Right lung (tissue), 5 donors: ENCODE measurements around the gene HYAL4. TPM values are rescaled to one million over a fixed set of nuclear protein-coding genes. Genes with fewer than 3 reads are reported as not detected.
A peak's percentile ranks its signal among the peaks of the same experiment; 100 is the strongest.

Experiments used
- DNase-seq, 2 donors: peaks; one replicate each; pipeline ENCODE4 v3.0.0-alpha.2; 2013
- polyA plus RNA-seq, 5 donors: library from polyadenylated mRNA; unstranded; fragments of 120-200 nt; gene quantifications; one replicate each; pipeline versions ENCODE4 v1.2.1 to v1.2.3, GENCODE V29; 2013; ENCODE audit warnings: inconsistent platforms in 1 of 5, low replicate concordance in 1 of 5; ENCODE audit not compliant: insufficient read length in 5 of 5, insufficient read depth in 1 of 5

Gene HYAL4
- polyA plus RNA-seq, 5 donors, result 0.04 to 0.93 (median 0.05) TPM; not detected in 2

DNA sequence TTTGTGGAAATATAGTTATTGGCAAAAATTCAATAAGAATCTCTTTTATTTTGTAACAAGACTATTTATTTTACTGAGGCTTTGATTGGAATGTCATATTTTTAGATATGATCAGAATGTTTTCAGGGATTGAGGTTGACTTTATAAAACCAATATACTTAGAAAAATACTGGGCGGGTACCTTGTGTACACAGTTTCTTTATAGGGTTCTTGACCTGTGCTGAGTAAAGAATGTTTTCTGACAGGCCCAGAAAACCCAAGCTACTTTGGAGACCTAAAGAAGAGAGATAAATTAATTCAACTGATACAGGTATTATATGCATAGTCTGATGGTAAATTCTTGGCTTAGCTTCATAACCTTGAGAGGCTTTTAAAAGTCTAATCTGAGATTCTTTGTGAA lies 56.1 kb downstream of the HYAL4 start:
- DNase-seq, result no peak

DNA sequence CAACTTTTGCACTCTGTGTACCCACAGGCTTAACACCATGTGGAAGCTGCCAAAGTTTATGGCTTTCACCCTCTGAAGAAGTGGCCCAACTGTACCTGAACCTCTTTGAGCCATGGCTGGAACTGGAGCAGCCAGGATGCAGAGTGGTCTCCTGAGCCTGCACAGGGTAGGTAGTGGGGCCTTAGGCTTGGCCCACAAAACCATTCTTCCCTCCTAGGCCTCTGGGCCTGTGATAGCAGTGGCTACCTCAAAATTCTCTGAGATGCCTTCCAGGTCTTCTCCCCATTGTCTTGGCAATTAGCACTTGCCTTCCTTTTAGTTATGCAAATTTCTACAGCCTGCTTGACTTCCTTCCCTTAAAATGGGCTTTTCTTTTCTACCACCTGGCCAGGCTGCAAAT lies 60.7 kb downstream of the HYAL4 start:
- no peak for DNase-seq

DNA sequence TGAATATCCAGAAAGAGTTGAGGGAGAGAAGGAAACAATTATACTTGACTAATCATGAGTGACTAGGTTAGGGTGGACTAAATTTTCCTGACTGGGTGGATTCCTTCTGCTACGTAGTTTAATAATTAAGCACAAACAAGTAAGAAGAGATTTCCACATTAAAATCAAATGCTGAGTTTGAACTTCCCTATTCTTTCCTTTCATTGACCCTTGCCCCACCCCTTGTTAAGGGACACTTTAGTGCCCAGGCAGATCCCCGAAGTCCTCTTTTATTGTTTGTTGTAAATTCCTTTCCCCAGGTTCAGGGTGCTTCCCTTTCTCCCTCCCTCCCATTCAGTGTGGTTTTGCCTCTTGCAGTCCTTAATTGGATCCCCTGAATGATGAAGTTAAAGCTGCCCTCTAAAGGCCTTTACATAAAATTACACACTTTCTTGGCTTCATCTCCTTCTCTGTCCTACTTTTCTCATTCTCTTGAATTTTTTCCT lies 71.3 kb downstream of the HYAL4 start:
- DNase-seq, result peak in 1 of 2 donors; percentile 11

DNA sequence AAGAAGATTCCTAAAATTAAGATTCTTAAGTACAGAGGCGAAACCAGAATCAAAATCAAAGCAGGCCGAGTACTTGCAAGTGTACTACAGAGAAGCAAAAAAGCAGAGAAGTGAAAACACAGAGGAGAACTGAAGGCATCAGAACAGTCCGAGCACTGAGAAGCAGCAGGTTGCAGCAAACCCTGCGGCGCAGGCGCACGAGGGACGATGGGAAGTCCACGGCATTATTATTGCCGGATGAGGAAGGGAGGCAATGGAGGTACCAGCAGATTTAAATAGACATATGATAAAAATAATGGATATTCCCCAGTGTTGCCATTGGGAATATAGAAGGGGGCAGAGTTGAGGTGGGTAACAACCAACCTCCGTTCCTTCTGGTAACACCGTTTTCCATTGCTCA lies 72.9 kb downstream of the HYAL4 start:
- no peak for DNase-seq

DNA sequence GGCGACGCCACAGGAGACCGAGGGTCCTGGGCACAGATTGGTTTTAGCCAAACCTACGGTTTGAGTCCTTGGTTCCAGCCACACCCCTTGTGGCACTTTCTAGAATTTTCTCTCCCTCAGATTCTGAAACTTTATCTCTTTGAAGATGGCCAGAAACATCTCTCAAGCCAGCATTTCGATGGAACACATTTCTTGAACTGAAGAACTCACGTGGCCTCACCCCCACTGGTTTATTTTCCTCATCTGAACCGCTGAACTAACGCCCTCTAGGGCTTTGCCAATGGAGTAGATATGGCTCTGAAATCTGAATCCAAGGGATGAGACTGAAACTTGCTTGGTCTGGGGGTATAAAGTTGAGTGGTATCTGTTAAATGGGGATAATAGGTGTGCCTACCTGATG lies 73.3 kb downstream of the HYAL4 start:
- no peak for DNase-seq

DNA sequence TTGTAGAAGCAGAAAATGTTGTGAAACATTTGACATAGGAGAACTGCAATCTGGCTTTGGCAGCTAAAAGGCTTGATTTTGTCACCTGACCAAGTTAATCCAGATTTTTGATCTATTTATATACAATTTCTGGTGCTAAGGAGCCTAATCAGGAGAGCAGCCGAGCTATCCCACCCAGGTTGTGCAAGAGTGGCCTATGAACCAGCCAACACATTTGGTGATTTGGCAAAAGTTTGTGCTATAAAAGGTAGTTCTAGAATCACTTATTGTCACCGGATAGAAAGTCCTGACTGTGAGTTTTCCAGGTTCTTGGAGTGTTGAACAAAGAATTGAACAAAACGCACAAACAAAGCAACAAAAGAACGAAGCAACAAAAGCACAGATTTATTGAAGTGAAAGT lies 78.6 kb downstream of the HYAL4 start:
- no peak for DNase-seq

DNA sequence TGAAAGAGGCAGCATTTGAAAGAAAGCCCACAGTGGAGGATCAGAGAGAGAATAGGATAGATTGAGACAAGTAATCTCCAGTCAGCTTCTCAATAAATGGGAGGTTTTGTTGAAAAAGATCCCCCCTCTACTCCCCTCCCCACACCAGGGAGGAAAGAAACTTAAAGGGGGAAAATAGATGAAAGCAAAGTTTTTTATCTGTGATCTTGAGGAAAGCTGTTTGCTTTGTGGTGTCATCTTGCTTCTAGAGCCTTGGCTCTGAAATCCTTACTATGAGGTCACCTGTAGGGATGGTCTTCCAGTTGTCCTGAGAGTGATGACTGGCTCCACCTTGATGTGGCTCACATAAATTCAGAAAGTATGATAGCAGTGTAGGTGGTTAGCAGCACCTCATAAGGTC lies 80.0 kb downstream of the HYAL4 start, which contains the start of gene SPAM1:
SPAM1 (plus strand) TSS at position 301 of the 400 bp plus-strand sequence. CDS start 28,330 bp downstream, outside the sequence.
- no peak for DNase-seq

Other genes starting within 250 kb of the HYAL4 start
- under 1 TPM in 1 of 5 donors, not detected in 4; 0.24 TPM for gene ASB15, start 243.3 kb upstream of the HYAL4 start, polyA plus RNA-seq
- gene LMOD2, start 189.3 kb upstream of the HYAL4 start, polyA plus RNA-seq, result 1 to 10 TPM in 1 of 5 donors, under 1 TPM in 2, not detected in 2; 0.13 to 5.5 (median 0.32) TPM
- gene WASL, start 96.2 kb upstream of the HYAL4 start, polyA plus RNA-seq, result 10 to 100 TPM; 42.0 to 57.1 (median 53.1) TPM
- under 1 TPM in 1 of 5 donors, not detected in 4; 0.21 TPM for gene SPAM1, start 80.1 kb downstream of the HYAL4 start, polyA plus RNA-seq
- 1 to 10 TPM in 4 of 5 donors, under 1 TPM in 1; 0.72 to 1.6 (median 1.1) TPM for gene TMEM229A, start 187.9 kb downstream of the HYAL4 start, polyA plus RNA-seq